Retinal pigment epithelial cell (primary cell): Measurements from ENCODE around the gene TBC1D9.

Experiments used
- DNase-seq: peaks from one replicate; pipeline ENCODE4 v3.0.0-alpha.2; 2010; ENCODE audit warnings: low read depth
- H3K4me3 ChIP-seq: 2 replicates; pipeline ENCODE4 v1.5.1; 2011; ENCODE audit warnings: mild to moderate bottlenecking, low read length, control low read depth, moderate library complexity
- TF ChIP-seq, protein P1 (sequence below): conservative IDR thresholded peaks from 2 replicates; pipeline ENCODE4 v1.5.1; 2011; ENCODE audit warnings: low read depth, low read length, control low read depth, inconsistent platforms

TBC1D9 gene

DNA sequence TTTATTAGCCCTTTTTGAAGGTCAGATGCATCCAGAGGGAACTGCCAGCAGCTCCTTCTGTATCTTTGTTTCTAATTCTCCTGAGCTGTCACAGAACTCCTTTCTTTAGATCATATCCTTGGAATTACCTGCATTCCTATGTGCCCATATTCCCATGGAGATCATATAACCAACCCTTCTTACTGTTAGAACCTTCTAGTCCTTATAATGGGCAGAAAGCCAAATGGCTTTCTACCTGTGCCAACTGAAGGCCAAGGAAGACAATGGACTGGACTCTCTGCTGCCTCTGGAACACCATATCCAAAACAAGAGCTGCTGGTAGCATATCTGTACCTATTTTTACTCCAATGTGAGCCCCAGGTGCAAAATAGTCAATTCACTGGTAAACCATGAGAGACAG, 60.7 kb downstream of the TBC1D9 start:
- H3K4me3 ChIP-seq = no peak overlapping the region
- no peak for DNase-seq
- TF ChIP-seq, protein P1, sequence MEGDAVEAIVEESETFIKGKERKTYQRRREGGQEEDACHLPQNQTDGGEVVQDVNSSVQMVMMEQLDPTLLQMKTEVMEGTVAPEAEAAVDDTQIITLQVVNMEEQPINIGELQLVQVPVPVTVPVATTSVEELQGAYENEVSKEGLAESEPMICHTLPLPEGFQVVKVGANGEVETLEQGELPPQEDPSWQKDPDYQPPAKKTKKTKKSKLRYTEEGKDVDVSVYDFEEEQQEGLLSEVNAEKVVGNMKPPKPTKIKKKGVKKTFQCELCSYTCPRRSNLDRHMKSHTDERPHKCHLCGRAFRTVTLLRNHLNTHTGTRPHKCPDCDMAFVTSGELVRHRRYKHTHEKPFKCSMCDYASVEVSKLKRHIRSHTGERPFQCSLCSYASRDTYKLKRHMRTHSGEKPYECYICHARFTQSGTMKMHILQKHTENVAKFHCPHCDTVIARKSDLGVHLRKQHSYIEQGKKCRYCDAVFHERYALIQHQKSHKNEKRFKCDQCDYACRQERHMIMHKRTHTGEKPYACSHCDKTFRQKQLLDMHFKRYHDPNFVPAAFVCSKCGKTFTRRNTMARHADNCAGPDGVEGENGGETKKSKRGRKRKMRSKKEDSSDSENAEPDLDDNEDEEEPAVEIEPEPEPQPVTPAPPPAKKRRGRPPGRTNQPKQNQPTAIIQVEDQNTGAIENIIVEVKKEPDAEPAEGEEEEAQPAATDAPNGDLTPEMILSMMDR = no peak

DNA sequence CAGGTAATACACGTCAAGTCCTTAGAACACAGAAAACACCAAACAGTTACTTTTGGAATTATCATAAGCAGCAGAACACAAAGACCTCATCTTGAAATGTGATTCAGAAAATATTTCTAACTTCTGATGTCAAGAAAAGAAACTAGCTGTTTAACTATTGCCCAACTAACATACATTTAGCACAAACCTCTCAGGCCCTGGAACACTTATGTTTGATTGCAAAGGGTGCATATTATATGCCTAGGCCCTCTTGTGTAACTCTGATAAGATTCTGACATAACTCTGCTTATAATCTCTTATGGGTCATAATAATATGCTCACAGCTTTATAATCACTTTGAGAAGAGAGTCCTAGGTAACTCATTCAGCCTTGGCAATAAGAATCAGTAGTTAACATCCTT, 62.6 kb downstream of the TBC1D9 start:
- TF ChIP-seq, protein P1 = no peak
- H3K4me3 ChIP-seq = no peak overlapping the region
- no peak for DNase-seq

DNA sequence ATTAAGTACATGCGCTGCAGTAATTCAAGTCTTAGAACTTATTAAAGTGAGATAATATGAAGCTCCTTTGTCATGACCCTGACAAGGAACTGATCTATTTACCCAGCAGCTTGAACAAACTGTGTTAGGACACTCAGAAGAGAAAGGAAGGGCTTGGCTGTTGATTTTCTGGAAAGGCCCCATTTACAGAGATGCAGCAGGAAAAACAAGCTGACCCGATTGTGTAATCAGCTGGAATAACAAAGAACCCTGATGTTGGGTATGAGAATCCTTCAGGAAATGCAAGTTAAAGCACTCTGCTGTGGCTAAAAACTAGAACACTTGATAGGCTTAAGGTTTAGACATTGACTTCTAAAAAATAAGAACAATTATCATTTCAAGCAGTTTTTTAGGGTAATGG, 64.8 kb downstream of the TBC1D9 start:
- DNase-seq = no peak

DNA sequence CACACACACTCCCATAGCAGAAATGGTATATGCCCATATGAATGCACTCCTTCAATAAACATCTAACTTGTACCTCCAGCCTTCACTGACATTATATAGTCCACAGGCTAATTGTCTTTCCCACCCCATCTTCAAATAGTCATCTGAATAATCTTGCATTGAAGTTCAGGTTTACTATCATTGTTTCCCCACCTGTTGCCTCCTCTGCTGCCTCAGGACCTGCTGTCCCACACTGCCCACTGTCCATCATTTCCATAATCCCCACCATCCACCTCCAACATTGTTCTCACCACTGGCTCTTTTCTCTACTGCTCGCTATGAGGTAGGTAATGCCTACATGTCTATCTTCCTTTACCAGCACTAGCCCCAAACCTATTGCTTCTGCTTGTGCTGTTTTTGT, 66.1 kb downstream of the TBC1D9 start:
- DNase-seq = no peak

More for the DNA sequence above, 64.8 kb downstream of the TBC1D9 start:
- H3K4me3 ChIP-seq = no peak overlapping the region
- TF ChIP-seq, protein P1 = no peak

DNA sequence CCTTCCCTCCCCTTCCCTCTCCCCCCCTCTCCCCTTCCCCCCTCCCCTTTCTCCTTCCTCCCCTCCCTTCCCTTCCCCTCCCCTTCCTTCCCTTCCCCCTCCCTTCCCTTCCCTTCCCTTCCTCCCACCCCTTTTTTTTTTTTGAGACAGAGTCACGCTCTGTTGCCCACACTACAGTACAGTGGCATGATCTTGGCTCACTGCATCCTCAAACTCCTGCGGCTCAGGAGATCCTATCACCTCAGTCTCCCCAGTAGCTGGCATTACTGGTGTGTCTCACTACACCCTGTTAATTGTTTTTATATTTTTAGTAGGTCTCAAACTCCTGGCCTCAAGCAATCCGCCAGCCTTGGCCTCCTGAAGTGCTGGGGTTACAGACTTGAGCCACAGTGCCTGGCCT, 66.6 kb downstream of the TBC1D9 start:
- DNase-seq = no peak
- TF ChIP-seq, protein P1 = no peak
- H3K4me3 ChIP-seq = no peak overlapping the region

More for the DNA sequence above, 66.1 kb downstream of the TBC1D9 start:
- TF ChIP-seq, protein P1 = no peak
- H3K4me3 ChIP-seq = no peak overlapping the region

DNA sequence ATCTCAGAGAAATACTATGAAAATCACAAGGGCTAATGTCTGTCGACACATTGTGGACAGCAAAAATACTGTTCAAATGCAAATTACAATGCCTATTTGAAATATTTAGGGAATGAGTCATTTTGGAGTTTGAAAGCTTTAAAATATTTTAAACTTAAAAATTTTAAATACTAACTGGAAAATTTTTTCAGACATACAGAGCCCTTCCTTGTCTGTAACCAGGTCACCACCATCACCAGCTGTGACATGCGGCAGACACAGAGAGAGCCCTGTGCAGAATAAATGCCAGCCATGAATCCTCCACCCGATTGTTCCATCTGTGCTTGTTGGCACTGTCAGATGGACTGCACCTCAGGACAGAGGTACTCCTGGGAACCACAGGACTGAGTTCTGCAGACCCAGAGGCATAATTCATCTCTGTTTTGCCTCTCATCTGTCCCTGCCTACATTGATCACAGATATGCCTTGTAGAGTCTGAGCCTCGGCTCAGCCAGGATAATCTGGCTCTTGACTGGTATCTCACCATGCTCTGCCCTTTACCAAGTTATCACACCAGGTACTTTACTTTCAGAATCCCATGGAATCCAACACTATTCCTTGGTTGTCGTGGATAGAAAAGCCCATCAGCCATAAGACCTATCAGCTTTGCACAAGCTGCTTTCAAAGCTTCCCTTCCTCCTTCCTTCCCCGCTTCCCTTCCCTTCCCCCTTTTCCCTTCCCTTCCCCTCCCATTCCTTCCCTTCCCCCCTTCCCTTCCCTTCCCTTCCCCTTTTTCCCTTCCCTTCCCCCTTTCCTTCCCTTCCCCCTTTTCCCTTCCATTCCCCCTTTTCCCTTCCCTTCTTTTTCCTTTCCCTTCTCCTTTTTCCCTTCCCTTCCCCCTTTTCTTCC, 67.2 kb downstream of the TBC1D9 start:
- TF ChIP-seq, protein P1 = no peak
- no peak overlapping the region for H3K4me3 ChIP-seq
- DNase-seq = no peak

DNA sequence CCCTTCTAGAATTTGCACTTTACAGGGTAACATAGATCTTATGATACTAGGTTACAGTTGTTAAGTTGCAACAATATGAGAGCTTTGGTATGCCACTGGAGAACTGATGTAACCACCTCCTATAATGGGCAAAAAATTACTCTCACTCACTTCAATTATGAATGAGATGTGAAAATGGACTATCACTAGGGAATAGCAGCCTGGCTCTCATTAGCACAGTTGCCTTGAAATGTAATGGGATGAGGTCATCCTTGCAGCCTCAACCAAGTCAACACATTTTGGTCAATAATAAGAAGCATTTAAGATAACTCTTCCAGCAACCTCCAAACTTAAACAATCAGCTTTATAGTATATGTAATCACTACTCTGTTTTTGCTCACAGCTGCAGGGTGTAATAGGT, 69.4 kb downstream of the TBC1D9 start:
- no peak overlapping the region for H3K4me3 ChIP-seq
- TF ChIP-seq, protein P1 = no peak
- DNase-seq = no peak
